ENCODE data around the gene LPCAT3.

- TF ChIP-seq, protein P1, sequence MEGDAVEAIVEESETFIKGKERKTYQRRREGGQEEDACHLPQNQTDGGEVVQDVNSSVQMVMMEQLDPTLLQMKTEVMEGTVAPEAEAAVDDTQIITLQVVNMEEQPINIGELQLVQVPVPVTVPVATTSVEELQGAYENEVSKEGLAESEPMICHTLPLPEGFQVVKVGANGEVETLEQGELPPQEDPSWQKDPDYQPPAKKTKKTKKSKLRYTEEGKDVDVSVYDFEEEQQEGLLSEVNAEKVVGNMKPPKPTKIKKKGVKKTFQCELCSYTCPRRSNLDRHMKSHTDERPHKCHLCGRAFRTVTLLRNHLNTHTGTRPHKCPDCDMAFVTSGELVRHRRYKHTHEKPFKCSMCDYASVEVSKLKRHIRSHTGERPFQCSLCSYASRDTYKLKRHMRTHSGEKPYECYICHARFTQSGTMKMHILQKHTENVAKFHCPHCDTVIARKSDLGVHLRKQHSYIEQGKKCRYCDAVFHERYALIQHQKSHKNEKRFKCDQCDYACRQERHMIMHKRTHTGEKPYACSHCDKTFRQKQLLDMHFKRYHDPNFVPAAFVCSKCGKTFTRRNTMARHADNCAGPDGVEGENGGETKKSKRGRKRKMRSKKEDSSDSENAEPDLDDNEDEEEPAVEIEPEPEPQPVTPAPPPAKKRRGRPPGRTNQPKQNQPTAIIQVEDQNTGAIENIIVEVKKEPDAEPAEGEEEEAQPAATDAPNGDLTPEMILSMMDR (IDR thresholded peaks at IDR 0.05) = peak; percentile 89
- TF ChIP-seq, protein P2, sequence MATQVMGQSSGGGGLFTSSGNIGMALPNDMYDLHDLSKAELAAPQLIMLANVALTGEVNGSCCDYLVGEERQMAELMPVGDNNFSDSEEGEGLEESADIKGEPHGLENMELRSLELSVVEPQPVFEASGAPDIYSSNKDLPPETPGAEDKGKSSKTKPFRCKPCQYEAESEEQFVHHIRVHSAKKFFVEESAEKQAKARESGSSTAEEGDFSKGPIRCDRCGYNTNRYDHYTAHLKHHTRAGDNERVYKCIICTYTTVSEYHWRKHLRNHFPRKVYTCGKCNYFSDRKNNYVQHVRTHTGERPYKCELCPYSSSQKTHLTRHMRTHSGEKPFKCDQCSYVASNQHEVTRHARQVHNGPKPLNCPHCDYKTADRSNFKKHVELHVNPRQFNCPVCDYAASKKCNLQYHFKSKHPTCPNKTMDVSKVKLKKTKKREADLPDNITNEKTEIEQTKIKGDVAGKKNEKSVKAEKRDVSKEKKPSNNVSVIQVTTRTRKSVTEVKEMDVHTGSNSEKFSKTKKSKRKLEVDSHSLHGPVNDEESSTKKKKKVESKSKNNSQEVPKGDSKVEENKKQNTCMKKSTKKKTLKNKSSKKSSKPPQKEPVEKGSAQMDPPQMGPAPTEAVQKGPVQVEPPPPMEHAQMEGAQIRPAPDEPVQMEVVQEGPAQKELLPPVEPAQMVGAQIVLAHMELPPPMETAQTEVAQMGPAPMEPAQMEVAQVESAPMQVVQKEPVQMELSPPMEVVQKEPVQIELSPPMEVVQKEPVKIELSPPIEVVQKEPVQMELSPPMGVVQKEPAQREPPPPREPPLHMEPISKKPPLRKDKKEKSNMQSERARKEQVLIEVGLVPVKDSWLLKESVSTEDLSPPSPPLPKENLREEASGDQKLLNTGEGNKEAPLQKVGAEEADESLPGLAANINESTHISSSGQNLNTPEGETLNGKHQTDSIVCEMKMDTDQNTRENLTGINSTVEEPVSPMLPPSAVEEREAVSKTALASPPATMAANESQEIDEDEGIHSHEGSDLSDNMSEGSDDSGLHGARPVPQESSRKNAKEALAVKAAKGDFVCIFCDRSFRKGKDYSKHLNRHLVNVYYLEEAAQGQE (IDR thresholded peaks at IDR 0.05; ENCODE audit: insufficient read depth in 1 of 2, low read depth in 2 of 2, low read length in 1 of 2) = no peak
Measured at GRCh38 chr12:6965026-6965661, 53.1 kb downstream of the LPCAT3 start.

Data from Panc1 (cell line).